ENCODE measurements around the gene KIF23. TPM values are rescaled to one million over a fixed set of nuclear protein-coding genes. Genes with fewer than 3 reads are reported as not detected.

KIF23 gene
- polyA plus RNA-seq, 1 of the 3 experiments (the other 2 are of a cell fraction): 25.8 TPM

DNA sequence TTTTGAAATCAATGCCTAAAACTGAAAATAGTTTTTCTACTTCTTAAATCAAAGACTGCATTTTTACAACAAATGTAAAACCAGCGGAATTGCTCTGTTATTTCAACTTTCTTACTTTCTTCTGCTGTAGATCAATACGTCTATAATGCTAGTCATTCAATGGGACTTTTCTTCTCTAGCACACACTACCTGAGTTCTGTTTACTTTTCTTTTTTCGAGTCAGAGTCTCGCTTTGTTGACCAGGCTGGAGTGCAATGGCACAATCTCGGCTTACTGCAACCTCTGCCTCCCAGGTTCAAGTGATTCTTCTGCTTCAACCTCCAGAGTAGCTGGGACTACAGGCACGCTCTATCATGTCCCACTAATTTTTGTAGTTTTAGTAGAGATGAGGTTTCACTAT is 40.7 kb upstream of the KIF23 start:
- H3K27me3 ChIP-seq (ENCODE audit: insufficient read depth): no peaks in the 10 kb centered on the region
- peaks cover 0 to 5% of the 10 kb centered on the region in 2 experiments; a peak in 1 of 4 replicates for H3K4me1 ChIP-seq (ENCODE audit: control insufficient read depth in 1 of 2, insufficient read depth in 2 of 2, low read depth in 1 of 2, low read length in 1 of 2)
- peaks cover 0 to 9% of the 10 kb centered on the region in 2 experiments for H3K36me3 ChIP-seq (replicated peaks in 1 of 2; ENCODE audit: control insufficient read depth in 1 of 2, insufficient read depth in 2 of 2, low read length in 1 of 2)
- TF ChIP-seq CHD2 (IDR thresholded peaks at IDR 0.05; ENCODE audit: low read length, partially characterized antibody) (no peak), RFX5 (IDR thresholded peaks at IDR 0.05; ENCODE audit: low read length) (no peak), TAF1 (IDR thresholded peaks at IDR 0.05; ENCODE audit: borderline replicate concordance, low read depth, low read length) (no peak), MEF2A (IDR thresholded peaks at IDR 0.05; ENCODE audit: borderline replicate concordance, low read depth) (no peak), YY1 (IDR thresholded peaks at IDR 0.05; ENCODE audit: low read depth) (no peak), EZH2phosphoT487 (IDR thresholded peaks at IDR 0.05; ENCODE audit: borderline replicate concordance, low read depth) (no peak), GABPA (IDR thresholded peaks at IDR 0.05; ENCODE audit: low read depth) (no peak), TCF12 (IDR thresholded peaks at IDR 0.05) (no peak), RAD21 (IDR thresholded peaks at IDR 0.05; ENCODE audit: low read length) (no peak), RXRA (IDR thresholded peaks at IDR 0.05; ENCODE audit: borderline replicate concordance, low read depth) (no peak)
- H3K9ac ChIP-seq: no peak overlapping the region
- H4K20me1 ChIP-seq (ENCODE audit: insufficient read depth): no peaks in the 10 kb centered on the region
- 91% methylated on average over 6 of the region's 6 CpGs for WGBS (ENCODE audit: low lambda C conversion rate)
- DNase-seq: no peak
- no peaks in the 10 kb centered on the region for H3K9me2 ChIP-seq
- no peaks in the 10 kb centered on the region for H3K79me2 ChIP-seq (ENCODE audit: insufficient read depth)
- no peaks in the 10 kb centered on the region for H3K9me3 ChIP-seq
- no peak overlapping the region for H2AFZ ChIP-seq (ENCODE audit: low read depth)
- ChIA-PET CTCF (interaction anchor here (1.0 kb wide), 1 partner anchor 21 kb away, joined by 3 read pairs; no protein-coding TSS in a partner anchor), POLR2A (no interaction called here)
- no peak overlapping the region for H3K27ac ChIP-seq (ENCODE audit: low read depth in 2 of 2, low read length in 1 of 2)
- no peak overlapping the region for H3K4me3 ChIP-seq (ENCODE audit: low read depth in 2 of 2, low read length in 1 of 2)
- H3K4me2 ChIP-seq: no peak overlapping the region
- no peaks in the 10 kb centered on the region for H3F3A ChIP-seq (replicated peaks; ENCODE audit: insufficient read depth)

- H3K4me3 ChIP-seq (ENCODE audit: low read depth in 2 of 2, low read length in 1 of 2): no peak overlapping the region
- peaks cover 0 to 9% of the 10 kb centered on the region in 2 experiments for H3K36me3 ChIP-seq (replicated peaks in 1 of 2; ENCODE audit: control insufficient read depth in 1 of 2, insufficient read depth in 2 of 2, low read length in 1 of 2)
- no peaks in the 10 kb centered on the region for H3K9me3 ChIP-seq
- H3K79me2 ChIP-seq (ENCODE audit: insufficient read depth): no peaks in the 10 kb centered on the region
- no peak overlapping the region for H3K4me2 ChIP-seq
- H3K4me1 ChIP-seq (ENCODE audit: control insufficient read depth in 1 of 2, insufficient read depth in 2 of 2, low read depth in 1 of 2, low read length in 1 of 2): peaks cover 0 to 5% of the 10 kb centered on the region in 2 experiments; a peak in 1 of 4 replicates
- TF ChIP-seq MAX (IDR thresholded peaks at IDR 0.05; ENCODE audit: low read depth): no peak
- no peak for TF ChIP-seq SMC3 (IDR thresholded peaks at IDR 0.05; ENCODE audit: low read depth, low read length)
- TF ChIP-seq EP300 (IDR thresholded peaks at IDR 0.05; ENCODE audit: borderline replicate concordance in 1 of 2, low read depth in 1 of 2, low read length in 1 of 2): no peak
- TF ChIP-seq TCF12 (IDR thresholded peaks at IDR 0.05): no peak
- no peak for TF ChIP-seq IRF3 (IDR thresholded peaks at IDR 0.05; ENCODE audit: low read depth, low read length)
- TF ChIP-seq, protein P1, sequence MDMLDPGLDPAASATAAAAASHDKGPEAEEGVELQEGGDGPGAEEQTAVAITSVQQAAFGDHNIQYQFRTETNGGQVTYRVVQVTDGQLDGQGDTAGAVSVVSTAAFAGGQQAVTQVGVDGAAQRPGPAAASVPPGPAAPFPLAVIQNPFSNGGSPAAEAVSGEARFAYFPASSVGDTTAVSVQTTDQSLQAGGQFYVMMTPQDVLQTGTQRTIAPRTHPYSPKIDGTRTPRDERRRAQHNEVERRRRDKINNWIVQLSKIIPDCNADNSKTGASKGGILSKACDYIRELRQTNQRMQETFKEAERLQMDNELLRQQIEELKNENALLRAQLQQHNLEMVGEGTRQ (IDR thresholded peaks at IDR 0.05; ENCODE audit: borderline replicate concordance, low read depth, low read length): no peak
- TF ChIP-seq TEAD4 (IDR thresholded peaks at IDR 0.05; ENCODE audit: borderline replicate concordance, insufficient read depth): no peak
- peak; percentile 20; the same call in 1 of the 2 replicates for TF ChIP-seq GATA2 (CRISPR knock-in tag; IDR thresholded peaks at IDR 0.05)
- H2AFZ ChIP-seq (ENCODE audit: low read depth): no peak overlapping the region
- CTCF ChIA-PET: interaction anchor here (0.7 to 3.0 kb wide), 2 partner anchors 20 to 74 kb away, joined by 3 to 14 read pairs; no protein-coding TSS in a partner anchor
- no peak for DNase-seq
- no peak overlapping the region for H3K9ac ChIP-seq
- H3F3A ChIP-seq (replicated peaks; ENCODE audit: insufficient read depth): no peaks in the 10 kb centered on the region
- no peak overlapping the region for H3K27ac ChIP-seq (ENCODE audit: low read depth in 2 of 2, low read length in 1 of 2)
- POLR2A ChIA-PET: no interaction called here
- no peaks in the 10 kb centered on the region for H4K20me1 ChIP-seq (ENCODE audit: insufficient read depth)
- no peaks in the 10 kb centered on the region for H3K9me2 ChIP-seq
- 81% methylated on average over 8 of the region's 8 CpGs for WGBS (ENCODE audit: low lambda C conversion rate)
- no peaks in the 10 kb centered on the region for H3K27me3 ChIP-seq (ENCODE audit: insufficient read depth)
Measured at GRCh38 chr15:69375151-69375790, 38.9 kb upstream of the KIF23 start.
